GM12864 (cell line): ENCODE measurements around the gene CLN6.

ENCODE experiments used
- DNase-seq: peaks from one replicate; pipeline ENCODE4 v3.0.0-alpha.2; 2011; ENCODE audit warnings: low read depth
- H3K4me3 ChIP-seq: 2 replicates; pipeline ENCODE4 v1.5.1; 2011; ENCODE audit warnings: mild to moderate bottlenecking, low read depth, low read length, control low read depth
- TF ChIP-seq, protein P1 (sequence below): IDR thresholded peaks from 2 replicates; pipeline ENCODE4 v1.5.1; 2011; ENCODE audit warnings: low read depth, mild to moderate bottlenecking, moderate library complexity, low read length, control low read depth, inconsistent platforms; ENCODE audit errors: missing control alignments

Gene CLN6

GRCh38 chr15:68208636-68209240, 20.8 kb downstream of the CLN6 start:
- DNase-seq: no peak
- TF ChIP-seq, protein P1, sequence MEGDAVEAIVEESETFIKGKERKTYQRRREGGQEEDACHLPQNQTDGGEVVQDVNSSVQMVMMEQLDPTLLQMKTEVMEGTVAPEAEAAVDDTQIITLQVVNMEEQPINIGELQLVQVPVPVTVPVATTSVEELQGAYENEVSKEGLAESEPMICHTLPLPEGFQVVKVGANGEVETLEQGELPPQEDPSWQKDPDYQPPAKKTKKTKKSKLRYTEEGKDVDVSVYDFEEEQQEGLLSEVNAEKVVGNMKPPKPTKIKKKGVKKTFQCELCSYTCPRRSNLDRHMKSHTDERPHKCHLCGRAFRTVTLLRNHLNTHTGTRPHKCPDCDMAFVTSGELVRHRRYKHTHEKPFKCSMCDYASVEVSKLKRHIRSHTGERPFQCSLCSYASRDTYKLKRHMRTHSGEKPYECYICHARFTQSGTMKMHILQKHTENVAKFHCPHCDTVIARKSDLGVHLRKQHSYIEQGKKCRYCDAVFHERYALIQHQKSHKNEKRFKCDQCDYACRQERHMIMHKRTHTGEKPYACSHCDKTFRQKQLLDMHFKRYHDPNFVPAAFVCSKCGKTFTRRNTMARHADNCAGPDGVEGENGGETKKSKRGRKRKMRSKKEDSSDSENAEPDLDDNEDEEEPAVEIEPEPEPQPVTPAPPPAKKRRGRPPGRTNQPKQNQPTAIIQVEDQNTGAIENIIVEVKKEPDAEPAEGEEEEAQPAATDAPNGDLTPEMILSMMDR: no peak
- peak overlapping the region; percentile 56 for H3K4me3 ChIP-seq

- H3K4me3 ChIP-seq: peak overlapping the region; percentile 56
- DNase-seq: no peak
- TF ChIP-seq, protein P1: no peak
These were observed 21.4 kb downstream of the CLN6 start for GRCh38 chr15:68208136-68208535.

GRCh38 chr15:68207176-68207935, 22.2 kb downstream of the CLN6 start:
- TF ChIP-seq, protein P1: no peak
- H3K4me3 ChIP-seq: no peak overlapping the region
- no peak for DNase-seq

GRCh38 chr15:68206711-68207151, 22.8 kb downstream of the CLN6 start:
- no peak overlapping the region for H3K4me3 ChIP-seq
- TF ChIP-seq, protein P1: no peak
- DNase-seq: no peak

DNA sequence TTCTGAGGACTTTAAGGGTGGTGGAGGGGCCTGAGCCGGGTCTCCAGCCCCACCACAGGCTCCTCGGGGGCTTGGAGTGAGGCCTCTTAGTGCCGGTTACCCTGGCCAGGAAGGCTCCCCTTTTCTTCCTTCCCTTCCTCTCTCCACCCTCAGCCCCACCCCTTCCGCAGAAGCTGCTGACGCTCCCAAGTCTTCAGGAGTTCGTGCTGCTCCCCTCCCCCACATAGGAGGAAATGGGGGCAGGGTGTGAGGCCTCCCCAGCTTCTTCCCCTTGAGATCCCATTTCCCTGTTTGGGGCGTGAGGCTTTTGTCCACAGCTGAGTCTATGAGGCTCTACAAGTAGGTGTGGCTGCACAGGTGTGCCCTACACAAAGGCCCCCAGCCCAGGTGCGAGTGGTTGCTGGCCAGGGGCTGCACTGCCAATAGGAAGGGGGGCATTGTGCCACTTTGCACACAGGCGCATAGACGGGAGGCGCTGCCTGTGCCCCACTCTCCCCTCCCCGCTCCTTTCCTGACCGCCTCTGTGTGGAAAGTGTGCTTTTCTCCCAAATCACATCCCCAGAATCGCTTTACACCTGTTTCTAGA, 23.5 kb downstream of the CLN6 start:
- TF ChIP-seq, protein P1: no peak
- no peak overlapping the region for H3K4me3 ChIP-seq
- no peak for DNase-seq

GRCh38 chr15:68205558-68205944, 24.0 kb downstream of the CLN6 start:
- H3K4me3 ChIP-seq: no peak overlapping the region
- no peak for DNase-seq
- TF ChIP-seq, protein P1: no peak
